HCT116 (cell line): ENCODE data around the gene ARMC3. TPM values are rescaled to one million over a fixed set of nuclear protein-coding genes. Genes with fewer than 3 reads are reported as not detected.

ENCODE experiments used
- ATAC-seq: fragments of 200-7000 bp; cut with Tn5 transposase; 2 replicates; pipeline ENCODE4 v1.9.1; 2020; ENCODE audit warnings: mild to moderate bottlenecking, moderate library complexity
- BruUV-seq: library from RNA; stranded (reverse); fragments of 400-500 nt; replicated peaks from 2 replicates; lab custom pipeline; 2021; lab: Mats Ljungman, UMichigan
- CTCF ChIA-PET: fragments of 300-600 bp; sonication (Branson Sonifier 250); formaldehyde crosslinking; loops from one replicate; lab custom pipeline; 2021; ENCODE audit warnings: antibody characterized with exemption; lab: Charles Lee
- POLR2A ChIA-PET: fragments of 300-600, 350-600 bp; sonication (Branson Sonifier 250); formaldehyde crosslinking; loops from one replicate; lab custom pipeline; 2021; ENCODE audit warnings: antibody characterized with exemption; lab: Charles Lee
- RAD21 ChIA-PET, 2 experiments: fragments of 300-600 bp; sonication (Branson Sonifier 250); formaldehyde crosslinking; loops; one replicate each; lab custom pipeline; 2023; ENCODE audit warnings: low total read pairs in 2 of 2; ENCODE audit not compliant: uncharacterized antibody in 2 of 2, unreplicated experiment in 2 of 2, low non-redundant PET in 1 of 2; lab: Charles Lee
- DNase-seq: peaks from one replicate; pipeline ENCODE4 v3.0.0-alpha.2; 2010; ENCODE audit warnings: low read depth, low spot score
- H2AFZ ChIP-seq: fragments of 200-600 bp; shearing (Covaris generic), sonication (generic); 2 replicates; pipeline ENCODE4 v1.6.1; 2017; ENCODE audit warnings: low read depth, mixed run types, mixed read lengths, antibody characterized with exemption, low read length; ENCODE audit not compliant: poor library complexity, severe bottlenecking
- H3K27ac ChIP-seq: 2 replicates; pipeline ENCODE4 v1.5.1; 2012; ENCODE audit warnings: low read depth, low read length
- H3K27me3 ChIP-seq: fragments of 200-600 bp; sonication (generic); 2 replicates; pipeline ENCODE4 v1.6.1; 2016; ENCODE audit warnings: mixed run types, low read length, mixed read lengths; ENCODE audit not compliant: insufficient read depth
- H3K36me3 ChIP-seq, 2 experiments: fragments of 200-500 bp in 1 of 2; fragments of 200-600 bp in 1 of 2; sonication (Bioruptor generic) in 1 of 2; sonication (generic) in 1 of 2; 2 replicates each; pipeline versions ENCODE4 v1.5.1 to v1.6.1; 2014 to 2016; ENCODE audit warnings: low read length in 2 of 2, inconsistent platforms in 1 of 2, mixed read lengths in 1 of 2, mixed run types in 1 of 2; ENCODE audit not compliant: insufficient read depth in 2 of 2, control insufficient read depth in 1 of 2
- H3K4me1 ChIP-seq, 2 experiments: fragments of 200-600 bp in 1 of 2; sonication (generic) in 1 of 2; 2 replicates each; pipeline versions ENCODE4 v1.5.1 to v1.6.1; 2012 to 2017; ENCODE audit warnings: low read length in 2 of 2, inconsistent platforms in 1 of 2, mild to moderate bottlenecking in 1 of 2, mixed read lengths in 1 of 2, mixed run types in 1 of 2, moderate library complexity in 1 of 2; ENCODE audit not compliant: insufficient read depth in 2 of 2, control insufficient read depth in 1 of 2
- H3K4me2 ChIP-seq: fragments of 200-600 bp; sonication (generic); 2 replicates; pipeline ENCODE4 v1.6.1; 2017; ENCODE audit warnings: mixed run types, low read length, mixed read lengths
- H3K4me3 ChIP-seq, 2 experiments: fragments of 200-600 bp in 1 of 2; sonication (generic) in 1 of 2; replicated peaks in 1 of 2; 2 replicates each; pipeline ENCODE4 v1.5.1; 2011 to 2016; ENCODE audit warnings: low read length in 2 of 2, control low read depth in 1 of 2, low read depth in 1 of 2, mild to moderate bottlenecking in 1 of 2, mixed read lengths in 1 of 2, mixed run types in 1 of 2
- H3K79me2 ChIP-seq: fragments of 200-600 bp; sonication (generic); 2 replicates; pipeline ENCODE4 v1.6.1; 2017; ENCODE audit warnings: mild to moderate bottlenecking, mixed run types, low read length, moderate library complexity, mixed read lengths; ENCODE audit not compliant: insufficient read depth
- H3K9ac ChIP-seq: fragments of 200-600 bp; sonication (generic); 2 replicates; pipeline ENCODE4 v1.6.1; 2016; ENCODE audit warnings: low read length, mixed read lengths
- H3K9me2 ChIP-seq: fragments of 200-600 bp; sonication (generic), shearing (Covaris generic); 2 replicates; pipeline ENCODE4 v1.6.1; 2017; ENCODE audit warnings: mixed run types, mild to moderate bottlenecking, moderate library complexity; ENCODE audit not compliant: insufficient read depth
- H3K9me3 ChIP-seq, 2 experiments: fragments of 200-500 bp in 1 of 2; fragments of 200-600 bp in 1 of 2; sonication (Bioruptor generic) in 1 of 2; sonication (generic) in 1 of 2; 2 replicates each; pipeline ENCODE4 v1.6.1; 2014 to 2017; ENCODE audit warnings: low read length in 2 of 2, mixed read lengths in 2 of 2, inconsistent platforms in 1 of 2, low read depth in 1 of 2, mild to moderate bottlenecking in 1 of 2, mixed run types in 1 of 2, moderate library complexity in 1 of 2; ENCODE audit not compliant: control insufficient read depth in 1 of 2, insufficient read depth in 1 of 2
- H4K20me1 ChIP-seq: fragments of 200-600 bp; sonication (generic), shearing (Covaris generic); 2 replicates; pipeline ENCODE4 v1.6.1; 2017; ENCODE audit warnings: mixed run types, mild to moderate bottlenecking, moderate library complexity; ENCODE audit not compliant: insufficient read depth
- CBX3 ChIP-seq: IDR thresholded peaks from 2 replicates; pipeline ENCODE4 v1.6.1; 2012; ENCODE audit warnings: low read depth
- CEBPB ChIP-seq: IDR thresholded peaks from 2 replicates; pipeline ENCODE4 v1.6.1; 2012; ENCODE audit warnings: low read depth
- EGR1 ChIP-seq: IDR thresholded peaks from 2 replicates; pipeline ENCODE4 v1.6.1; 2012; ENCODE audit warnings: low read depth
- ELF1 ChIP-seq: IDR thresholded peaks from 2 replicates; pipeline ENCODE4 v1.6.1; 2012; ENCODE audit warnings: low read depth, borderline replicate concordance
- EZH2 ChIP-seq: fragments of 200-600 bp; sonication (generic); IDR thresholded peaks from 2 replicates; pipeline ENCODE4 v1.6.1; 2017; ENCODE audit warnings: antibody characterized with exemption, mixed run types
- EZH2phosphoT487 ChIP-seq: fragments of 200-600 bp; IDR thresholded peaks from 2 replicates; pipeline ENCODE4 v1.6.1; 2018; ENCODE audit warnings: antibody characterized with exemption, borderline replicate concordance
- FOSL1 ChIP-seq: IDR thresholded peaks from 2 replicates; pipeline ENCODE4 v1.6.1; 2012; ENCODE audit warnings: low read depth
- MAX ChIP-seq: IDR thresholded peaks from 2 replicates; pipeline ENCODE4 v1.6.1; 2012
- POLR2A ChIP-seq: IDR thresholded peaks from 2 replicates; pipeline ENCODE4 v1.7.0; 2011; ENCODE audit warnings: borderline replicate concordance; ENCODE audit not compliant: insufficient read depth, insufficient read length; ENCODE audit errors: extremely low read depth
- POLR2AphosphoS5 ChIP-seq: IDR thresholded peaks from 2 replicates; pipeline ENCODE4 v1.6.1; 2011; ENCODE audit warnings: mild to moderate bottlenecking, low read depth, low read length, moderate library complexity
- RAD21 ChIP-seq: IDR thresholded peaks from 2 replicates; pipeline ENCODE4 v1.6.1; 2012; ENCODE audit warnings: low read depth, mild to moderate bottlenecking
- SP1 ChIP-seq: IDR thresholded peaks from 2 replicates; pipeline ENCODE4 v1.6.1; 2012; ENCODE audit warnings: low read depth
- SRF ChIP-seq: IDR thresholded peaks from 2 replicates; pipeline ENCODE4 v1.6.1; 2012; ENCODE audit warnings: low read depth
- TCF7L2 ChIP-seq: IDR thresholded peaks from 2 replicates; pipeline ENCODE4 v1.7.0; 2011; ENCODE audit warnings: borderline replicate concordance, inconsistent platforms; ENCODE audit not compliant: insufficient read depth, insufficient read length; ENCODE audit errors: extremely low read depth
- YY1 ChIP-seq: IDR thresholded peaks from 2 replicates; pipeline ENCODE4 v1.6.1; 2011; ENCODE audit warnings: low read length, low read depth, moderate library complexity, mild to moderate bottlenecking; ENCODE audit not compliant: insufficient replicate concordance; ENCODE audit errors: extremely low read depth
- ZFX ChIP-seq: fragments of 450-650 bp; IDR thresholded peaks from 2 replicates; pipeline ENCODE4 v1.6.1; 2017
- ZNF274 ChIP-seq: fragments of 200-500 bp; sonication (Bioruptor generic); IDR thresholded peaks from 2 replicates; pipeline ENCODE4 v1.6.1; 2014; ENCODE audit warnings: mild to moderate bottlenecking, low read depth, low read length, inconsistent platforms
- intact Hi-C: fragments of 100-400 bp; cut with micrococcal nuclease; formaldehyde crosslinking; loops from 2 replicates; pipeline ENCODE4 v1.10.0; 2022
- total RNA-seq: library from RNA; stranded (reverse); gene quantifications from one replicate; pipeline ENCODE4 v1.2.1, GENCODE V29; 2021; ENCODE audit not compliant: unreplicated experiment
- TF ChIP-seq, protein P1 (sequence below), 3 experiments: fragments of 200-600 bp in 1 of 3; sonication (generic) in 1 of 3; IDR thresholded peaks in 2 of 3; conservative IDR thresholded peaks in 1 of 3; 2 replicates each; pipeline ENCODE4 v1.5.1; 2012 to 2017; ENCODE audit warnings: low read depth in 2 of 3, low read length in 2 of 3, antibody characterized with exemption in 1 of 3, borderline replicate concordance in 1 of 3, control low read depth in 1 of 3, mild to moderate bottlenecking in 1 of 3, mixed read lengths in 1 of 3, mixed run types in 1 of 3, moderate library complexity in 1 of 3; ENCODE audit not compliant: insufficient read depth in 1 of 3
- TF ChIP-seq, protein P2 (sequence below): IDR thresholded peaks from 2 replicates; pipeline ENCODE4 v1.6.1; 2012; ENCODE audit warnings: low read depth

The ARMC3 gene
- total RNA-seq, 1 experiment from 2014 or later, result 2.6 TPM

GRCh38 chr10:23031318-23031717 lies 103.5 kb downstream of the ARMC3 start:
- no peaks in the 10 kb centered on the region for H3K9me3 ChIP-seq
- no peaks in the 10 kb centered on the region for H3K9me2 ChIP-seq
- no peak overlapping the region for H2AFZ ChIP-seq
- H3K4me2 ChIP-seq, result no peak overlapping the region
- no peak overlapping the region for H3K27ac ChIP-seq
- POLR2A ChIA-PET, result no interaction called here
- no peak for DNase-seq
- no peak overlapping the region for H3K4me3 ChIP-seq
- no peaks in the 10 kb centered on the region for H3K36me3 ChIP-seq
- CTCF ChIA-PET, result no interaction called here
- RAD21 ChIA-PET, result no interaction called here
- no peaks in the 10 kb centered on the region for H3K4me1 ChIP-seq
- BruUV-seq, result no TSS peak
- H4K20me1 ChIP-seq, result no peaks in the 10 kb centered on the region
- no peaks in the 10 kb centered on the region for H3K79me2 ChIP-seq
- no peak for ATAC-seq
- TF ChIP-seq SRF (no peak), ELF1 (no peak), POLR2A (no peak), MAX (no peak), CBX3 (no peak), RAD21 (no peak), ZNF274 (no peak), YY1 (no peak), POLR2AphosphoS5 (no peak), TCF7L2 (no peak), SP1 (no peak), EGR1 (no peak), EZH2 (no peak), CEBPB (no peak), FOSL1 (no peak), ZFX (no peak), EZH2phosphoT487 (no peak)
- TF ChIP-seq, protein P1, sequence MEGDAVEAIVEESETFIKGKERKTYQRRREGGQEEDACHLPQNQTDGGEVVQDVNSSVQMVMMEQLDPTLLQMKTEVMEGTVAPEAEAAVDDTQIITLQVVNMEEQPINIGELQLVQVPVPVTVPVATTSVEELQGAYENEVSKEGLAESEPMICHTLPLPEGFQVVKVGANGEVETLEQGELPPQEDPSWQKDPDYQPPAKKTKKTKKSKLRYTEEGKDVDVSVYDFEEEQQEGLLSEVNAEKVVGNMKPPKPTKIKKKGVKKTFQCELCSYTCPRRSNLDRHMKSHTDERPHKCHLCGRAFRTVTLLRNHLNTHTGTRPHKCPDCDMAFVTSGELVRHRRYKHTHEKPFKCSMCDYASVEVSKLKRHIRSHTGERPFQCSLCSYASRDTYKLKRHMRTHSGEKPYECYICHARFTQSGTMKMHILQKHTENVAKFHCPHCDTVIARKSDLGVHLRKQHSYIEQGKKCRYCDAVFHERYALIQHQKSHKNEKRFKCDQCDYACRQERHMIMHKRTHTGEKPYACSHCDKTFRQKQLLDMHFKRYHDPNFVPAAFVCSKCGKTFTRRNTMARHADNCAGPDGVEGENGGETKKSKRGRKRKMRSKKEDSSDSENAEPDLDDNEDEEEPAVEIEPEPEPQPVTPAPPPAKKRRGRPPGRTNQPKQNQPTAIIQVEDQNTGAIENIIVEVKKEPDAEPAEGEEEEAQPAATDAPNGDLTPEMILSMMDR (IDR thresholded peaks at IDR 0.05 in 2 of 3, conservative IDR thresholded peaks at IDR 0.05 in 1 of 3; ENCODE audit: borderline replicate concordance in 1 of 3, insufficient read depth in 1 of 3, low read depth in 2 of 3, low read length in 2 of 3), result no peak
- TF ChIP-seq, protein P2, sequence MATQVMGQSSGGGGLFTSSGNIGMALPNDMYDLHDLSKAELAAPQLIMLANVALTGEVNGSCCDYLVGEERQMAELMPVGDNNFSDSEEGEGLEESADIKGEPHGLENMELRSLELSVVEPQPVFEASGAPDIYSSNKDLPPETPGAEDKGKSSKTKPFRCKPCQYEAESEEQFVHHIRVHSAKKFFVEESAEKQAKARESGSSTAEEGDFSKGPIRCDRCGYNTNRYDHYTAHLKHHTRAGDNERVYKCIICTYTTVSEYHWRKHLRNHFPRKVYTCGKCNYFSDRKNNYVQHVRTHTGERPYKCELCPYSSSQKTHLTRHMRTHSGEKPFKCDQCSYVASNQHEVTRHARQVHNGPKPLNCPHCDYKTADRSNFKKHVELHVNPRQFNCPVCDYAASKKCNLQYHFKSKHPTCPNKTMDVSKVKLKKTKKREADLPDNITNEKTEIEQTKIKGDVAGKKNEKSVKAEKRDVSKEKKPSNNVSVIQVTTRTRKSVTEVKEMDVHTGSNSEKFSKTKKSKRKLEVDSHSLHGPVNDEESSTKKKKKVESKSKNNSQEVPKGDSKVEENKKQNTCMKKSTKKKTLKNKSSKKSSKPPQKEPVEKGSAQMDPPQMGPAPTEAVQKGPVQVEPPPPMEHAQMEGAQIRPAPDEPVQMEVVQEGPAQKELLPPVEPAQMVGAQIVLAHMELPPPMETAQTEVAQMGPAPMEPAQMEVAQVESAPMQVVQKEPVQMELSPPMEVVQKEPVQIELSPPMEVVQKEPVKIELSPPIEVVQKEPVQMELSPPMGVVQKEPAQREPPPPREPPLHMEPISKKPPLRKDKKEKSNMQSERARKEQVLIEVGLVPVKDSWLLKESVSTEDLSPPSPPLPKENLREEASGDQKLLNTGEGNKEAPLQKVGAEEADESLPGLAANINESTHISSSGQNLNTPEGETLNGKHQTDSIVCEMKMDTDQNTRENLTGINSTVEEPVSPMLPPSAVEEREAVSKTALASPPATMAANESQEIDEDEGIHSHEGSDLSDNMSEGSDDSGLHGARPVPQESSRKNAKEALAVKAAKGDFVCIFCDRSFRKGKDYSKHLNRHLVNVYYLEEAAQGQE, result no peak
- TF ChIP-seq, all 23 proteins: peak for 0
- no peak overlapping the region for H3K9ac ChIP-seq
- no peaks in the 10 kb centered on the region for H3K27me3 ChIP-seq
- intact Hi-C loops, result no loop called here
